T-helper 1 cell treated with Interleukin-12 subunit alpha and Interleukin-12 subunit beta and Interleukin-4 antibody, amounts not matched to agents 30 μg/mL and 1 μg/mL, for 36 hours (primary cell): ENCODE data around the gene NBEAL2.

ENCODE experiments used
- H3K27ac Mint-ChIP-seq: one replicate; pipeline ENCODE4 v1.8.0; 2021; ENCODE audit warnings: mild to moderate bottlenecking, mixed read lengths
- H3K27me3 Mint-ChIP-seq: one replicate; pipeline ENCODE4 v1.8.0; 2021; ENCODE audit warnings: low read depth, mixed read lengths
- H3K36me3 Mint-ChIP-seq: one replicate; pipeline ENCODE4 v1.8.0; 2021; ENCODE audit warnings: low read depth, mixed read lengths
- H3K4me1 Mint-ChIP-seq: one replicate; pipeline ENCODE4 v1.8.0; 2021; ENCODE audit warnings: low read depth, mixed read lengths
- H3K4me3 Mint-ChIP-seq: one replicate; pipeline ENCODE4 v1.8.0; 2021; ENCODE audit warnings: mild to moderate bottlenecking, moderate library complexity, mixed read lengths
- H3K9me3 Mint-ChIP-seq: one replicate; pipeline ENCODE4 v1.8.0; 2021; ENCODE audit warnings: mixed read lengths

NBEAL2 gene

DNA sequence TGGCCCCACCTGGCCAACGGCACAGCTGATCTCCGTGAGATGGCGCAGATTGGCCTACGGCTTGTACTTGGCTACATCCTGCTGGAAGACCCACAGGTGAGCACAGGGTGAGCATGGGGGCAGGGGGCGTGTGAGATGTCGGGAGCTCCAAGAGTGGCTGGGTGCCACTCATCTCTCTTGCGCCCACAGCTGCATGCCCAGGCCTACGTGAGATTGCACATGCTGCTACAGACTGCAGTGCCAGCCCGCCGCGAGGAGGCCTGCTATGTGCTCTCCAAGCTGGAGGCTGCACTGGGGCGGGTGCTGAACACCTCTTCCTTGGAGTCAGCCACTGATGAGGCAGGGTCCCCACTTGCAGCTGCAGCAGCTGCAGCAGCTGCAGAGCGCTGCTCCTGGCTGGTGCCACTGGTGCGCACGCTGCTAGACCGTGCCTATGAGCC is 22.3 kb downstream of the NBEAL2 start:
- H3K9me3 Mint-ChIP-seq: no peaks in the 10 kb centered on the region
- peaks cover 10% of the 10 kb centered on the region for H3K4me1 Mint-ChIP-seq
- no peaks in the 10 kb centered on the region for H3K27me3 Mint-ChIP-seq
- peaks cover 51% of the 10 kb centered on the region for H3K36me3 Mint-ChIP-seq
- no peak overlapping the region for H3K4me3 Mint-ChIP-seq
- H3K27ac Mint-ChIP-seq: no peak overlapping the region

DNA sequence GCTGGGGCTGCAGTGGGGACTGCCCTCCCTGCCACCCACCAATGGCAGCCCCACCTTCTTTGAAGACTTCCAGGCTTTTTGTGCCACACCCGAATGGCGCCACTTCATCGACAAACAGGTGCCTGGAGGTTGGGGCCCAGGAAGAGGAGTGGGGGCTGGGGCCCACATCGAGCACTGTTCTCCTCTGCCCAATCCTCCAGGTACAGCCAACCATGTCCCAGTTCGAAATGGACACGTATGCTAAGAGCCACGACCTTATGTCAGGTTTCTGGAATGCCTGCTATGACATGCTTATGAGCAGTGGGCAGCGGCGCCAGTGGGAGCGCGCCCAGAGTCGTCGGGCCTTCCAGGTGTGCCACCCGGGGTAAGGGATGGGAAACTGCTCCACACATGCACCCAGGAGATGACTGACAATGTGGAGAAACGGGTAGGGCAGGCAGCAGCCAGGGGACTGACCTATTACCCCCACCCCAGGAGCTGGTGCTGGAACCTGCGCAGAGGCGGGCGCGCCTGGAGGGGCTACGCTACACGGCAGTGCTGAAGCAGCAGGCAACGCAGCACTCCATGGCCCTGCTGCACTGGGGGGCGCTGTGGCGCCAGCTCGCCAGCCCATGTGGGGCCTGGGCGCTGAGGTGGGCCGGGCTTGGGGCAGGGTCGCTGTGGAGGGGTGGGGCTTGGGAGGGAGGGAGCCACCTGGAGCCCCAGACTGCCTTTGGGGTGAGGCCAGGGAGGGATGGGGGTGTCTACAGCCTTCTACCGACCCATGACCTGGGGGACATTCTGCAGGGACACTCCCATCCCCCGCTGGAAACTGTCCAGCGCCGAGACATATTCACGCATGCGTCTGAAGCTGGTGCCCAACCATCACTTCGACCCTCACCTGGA is 22.9 kb downstream of the NBEAL2 start:
- Mint-ChIP-seq H3K4me3 (no peak overlapping the region), H3K36me3 (peaks cover 49% of the 10 kb centered on the region), H3K27me3 (no peaks in the 10 kb centered on the region), H3K4me1 (peaks cover 8% of the 10 kb centered on the region), H3K27ac (no peak overlapping the region), H3K9me3 (no peaks in the 10 kb centered on the region)

- Mint-ChIP-seq H3K27me3 (no peaks in the 10 kb centered on the region), H3K36me3 (peaks cover 49% of the 10 kb centered on the region), H3K4me1 (peaks cover 8% of the 10 kb centered on the region), H3K9me3 (no peaks in the 10 kb centered on the region), H3K4me3 (no peak overlapping the region), H3K27ac (no peak overlapping the region)
Measured at GRCh38 chr3:47003056-47003410, 23.6 kb downstream of the NBEAL2 start.

GRCh38 chr3:47003461-47004368 is 24.2 kb downstream of the NBEAL2 start:
- H3K36me3 Mint-ChIP-seq: peaks cover 44% of the 10 kb centered on the region
- H3K27ac Mint-ChIP-seq: no peak overlapping the region
- no peaks in the 10 kb centered on the region for H3K9me3 Mint-ChIP-seq
- peaks cover 7% of the 10 kb centered on the region for H3K4me1 Mint-ChIP-seq
- H3K27me3 Mint-ChIP-seq: no peaks in the 10 kb centered on the region
- no peak overlapping the region for H3K4me3 Mint-ChIP-seq

DNA sequence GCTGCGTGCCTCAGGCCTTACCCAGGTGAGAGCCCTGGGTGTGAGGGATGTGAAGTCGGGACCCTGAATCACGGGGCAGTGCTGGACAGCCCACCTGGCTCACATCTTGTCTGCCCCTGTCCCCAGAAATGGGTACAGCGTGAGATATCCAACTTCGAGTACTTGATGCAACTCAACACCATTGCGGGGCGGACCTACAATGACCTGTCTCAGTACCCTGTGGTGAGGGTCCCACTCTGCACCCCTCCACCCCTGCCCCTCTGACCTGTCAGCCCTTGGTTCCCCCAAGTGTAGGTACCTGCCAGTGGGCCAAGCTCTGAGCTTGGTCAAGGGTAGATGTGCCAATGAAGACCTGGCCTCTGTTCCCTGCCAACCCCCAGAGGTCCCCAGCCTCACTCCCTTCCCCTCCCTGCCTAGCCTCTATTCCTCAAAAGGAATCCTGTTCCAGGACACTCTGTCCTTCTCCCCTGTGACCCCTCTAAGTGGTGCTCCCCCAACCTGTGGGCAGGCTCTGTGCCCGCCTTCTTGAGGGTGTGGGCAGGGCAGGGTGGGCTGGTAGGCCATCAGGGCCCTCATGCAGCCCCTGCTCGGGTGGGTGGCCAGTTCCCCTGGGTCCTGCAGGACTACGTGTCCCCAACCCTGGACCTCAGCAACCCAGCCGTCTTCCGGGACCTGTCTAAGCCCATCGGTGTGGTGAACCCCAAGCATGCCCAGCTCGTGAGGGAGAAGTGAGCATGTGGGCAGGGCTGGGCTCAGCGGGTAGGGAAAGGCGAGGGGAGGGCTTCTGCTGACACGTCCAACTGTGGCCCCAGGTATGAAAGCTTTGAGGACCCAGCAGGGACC is 25.1 kb downstream of the NBEAL2 start:
- no peak overlapping the region for H3K4me3 Mint-ChIP-seq
- no peak overlapping the region for H3K27ac Mint-ChIP-seq
- peaks cover 7% of the 10 kb centered on the region for H3K4me1 Mint-ChIP-seq
- H3K27me3 Mint-ChIP-seq: no peaks in the 10 kb centered on the region
- H3K36me3 Mint-ChIP-seq: peaks cover 44% of the 10 kb centered on the region
- H3K9me3 Mint-ChIP-seq: no peaks in the 10 kb centered on the region

DNA sequence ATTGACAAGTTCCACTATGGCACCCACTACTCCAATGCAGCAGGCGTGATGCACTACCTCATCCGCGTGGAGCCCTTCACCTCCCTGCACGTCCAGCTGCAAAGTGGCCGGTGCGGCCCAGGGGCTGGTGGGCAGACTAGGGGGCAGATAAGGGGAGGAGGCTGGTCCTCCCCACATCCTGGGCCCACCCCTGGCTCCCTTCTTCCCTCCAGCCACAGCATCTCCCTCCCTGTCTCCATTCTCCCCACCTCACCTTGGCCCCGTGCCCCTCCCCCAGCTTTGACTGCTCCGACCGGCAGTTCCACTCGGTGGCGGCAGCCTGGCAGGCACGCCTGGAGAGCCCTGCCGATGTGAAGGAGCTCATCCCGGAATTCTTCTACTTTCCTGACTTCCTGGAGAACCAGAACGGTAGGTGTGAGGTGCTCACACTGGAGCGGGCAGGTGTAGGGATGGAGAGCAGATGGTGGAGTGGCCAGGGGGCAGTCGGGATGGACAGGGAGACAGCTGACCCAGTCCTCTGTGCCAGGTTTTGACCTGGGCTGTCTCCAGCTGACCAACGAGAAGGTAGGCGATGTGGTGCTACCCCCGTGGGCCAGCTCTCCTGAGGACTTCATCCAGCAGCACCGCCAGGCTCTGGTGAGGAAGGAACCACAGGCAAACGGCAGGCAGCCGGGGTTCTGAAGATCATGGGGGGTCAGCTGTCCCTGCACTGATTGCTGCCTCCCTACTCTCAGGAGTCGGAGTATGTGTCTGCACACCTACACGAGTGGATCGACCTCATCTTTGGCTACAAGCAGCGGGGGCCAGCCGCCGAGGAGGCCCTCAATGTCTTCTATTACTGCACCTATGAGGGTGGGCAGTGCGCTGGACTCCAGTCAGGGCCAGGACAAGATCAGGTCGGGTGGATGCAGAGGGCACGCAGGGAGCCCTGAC is 26.0 kb downstream of the NBEAL2 start:
- no peaks in the 10 kb centered on the region for H3K27me3 Mint-ChIP-seq
- peaks cover 42% of the 10 kb centered on the region for H3K36me3 Mint-ChIP-seq

DNA sequence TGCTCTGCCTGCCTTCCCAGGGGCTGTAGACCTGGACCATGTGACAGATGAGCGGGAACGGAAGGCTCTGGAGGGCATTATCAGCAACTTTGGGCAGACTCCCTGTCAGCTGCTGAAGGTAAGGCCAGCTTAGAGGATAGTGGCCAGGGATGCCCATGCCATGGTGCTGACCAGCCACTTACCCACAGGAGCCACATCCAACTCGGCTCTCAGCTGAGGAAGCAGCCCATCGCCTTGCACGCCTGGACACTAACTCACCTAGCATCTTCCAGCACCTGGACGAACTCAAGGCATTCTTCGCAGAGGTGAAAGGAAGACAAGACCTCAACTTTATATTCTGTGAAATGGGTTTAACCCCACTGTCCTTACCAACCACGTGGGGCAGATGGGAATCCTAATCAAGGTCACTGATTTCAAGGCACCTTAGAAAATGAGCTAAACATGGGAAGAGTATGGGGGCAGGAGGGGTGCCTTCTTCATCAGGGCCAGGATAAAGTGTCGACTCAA is 26.7 kb downstream of the NBEAL2 start:
- Mint-ChIP-seq H3K9me3 (no peaks in the 10 kb centered on the region), H3K4me3 (no peak overlapping the region), H3K4me1 (peaks cover 5% of the 10 kb centered on the region), H3K27ac (no peak overlapping the region), H3K27me3 (no peaks in the 10 kb centered on the region), H3K36me3 (peaks cover 41% of the 10 kb centered on the region)

More for the DNA sequence above, 26.0 kb downstream of the NBEAL2 start:
- Mint-ChIP-seq H3K4me3 (no peak overlapping the region), H3K27ac (no peak overlapping the region), H3K9me3 (no peaks in the 10 kb centered on the region), H3K4me1 (peaks cover 7% of the 10 kb centered on the region)

- peaks cover 11% of the 10 kb centered on the region for H3K4me1 Mint-ChIP-seq
- no peak overlapping the region for H3K27ac Mint-ChIP-seq
- no peaks in the 10 kb centered on the region for H3K27me3 Mint-ChIP-seq
- H3K36me3 Mint-ChIP-seq: peaks cover 45% of the 10 kb centered on the region
- H3K4me3 Mint-ChIP-seq: no peak overlapping the region
- H3K9me3 Mint-ChIP-seq: no peaks in the 10 kb centered on the region
Measured at GRCh38 chr3:47007001-47007400, 27.5 kb downstream of the NBEAL2 start.

DNA sequence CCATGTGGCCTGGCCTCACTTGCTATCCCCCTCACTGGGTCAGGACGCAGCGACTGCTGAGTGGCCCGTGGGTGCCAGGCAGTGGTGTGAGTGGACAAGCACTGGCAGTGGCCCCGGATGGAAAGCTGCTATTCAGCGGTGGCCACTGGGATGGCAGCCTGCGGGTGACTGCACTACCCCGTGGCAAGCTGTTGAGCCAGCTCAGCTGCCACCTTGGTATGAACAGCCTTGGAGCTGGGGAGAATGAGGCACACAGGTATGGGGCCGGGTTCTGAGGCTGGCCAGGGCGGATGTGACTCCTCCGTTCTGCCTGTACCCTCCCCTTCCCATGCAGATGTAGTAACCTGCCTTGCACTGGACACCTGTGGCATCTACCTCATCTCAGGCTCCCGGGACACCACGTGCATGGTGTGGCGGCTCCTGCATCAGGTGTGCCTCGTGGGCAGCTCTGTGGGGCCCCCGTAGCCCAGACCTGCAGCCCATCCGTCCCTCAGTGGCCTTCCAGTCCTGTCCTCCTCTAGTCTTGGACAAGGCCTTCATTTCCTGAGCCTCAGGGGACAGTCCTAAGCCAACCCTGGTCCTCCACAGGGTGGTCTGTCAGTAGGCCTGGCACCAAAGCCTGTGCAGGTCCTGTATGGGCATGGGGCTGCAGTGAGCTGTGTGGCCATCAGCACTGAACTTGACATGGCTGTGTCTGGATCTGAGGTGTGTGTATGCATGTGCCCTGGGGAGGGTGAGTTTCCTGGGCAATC is 28.2 kb downstream of the NBEAL2 start:
- Mint-ChIP-seq H3K4me3 (no peak overlapping the region), H3K27me3 (no peaks in the 10 kb centered on the region), H3K36me3 (peaks cover 40% of the 10 kb centered on the region), H3K27ac (no peak overlapping the region), H3K4me1 (peaks cover 10% of the 10 kb centered on the region), H3K9me3 (no peaks in the 10 kb centered on the region)

DNA sequence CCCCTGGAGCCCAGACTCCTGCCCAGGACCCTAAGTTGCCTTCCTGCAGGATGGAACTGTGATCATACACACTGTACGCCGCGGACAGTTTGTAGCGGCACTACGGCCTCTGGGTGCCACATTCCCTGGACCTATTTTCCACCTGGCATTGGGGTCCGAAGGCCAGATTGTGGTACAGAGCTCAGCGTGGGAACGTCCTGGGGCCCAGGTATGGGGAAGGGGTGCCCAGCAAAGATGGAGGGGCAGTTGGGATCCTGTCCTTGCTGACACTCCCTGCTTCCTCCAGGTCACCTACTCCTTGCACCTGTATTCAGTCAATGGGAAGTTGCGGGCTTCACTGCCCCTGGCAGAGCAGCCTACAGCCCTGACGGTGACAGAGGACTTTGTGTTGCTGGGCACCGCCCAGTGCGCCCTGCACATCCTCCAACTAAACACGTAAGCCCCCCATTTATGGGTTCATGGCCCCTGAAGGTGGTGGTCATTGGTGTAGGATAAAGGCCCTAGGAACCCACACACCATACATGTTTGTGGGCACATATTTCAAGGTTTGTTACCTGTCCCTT is 28.8 kb downstream of the NBEAL2 start:
- no peak overlapping the region for H3K4me3 Mint-ChIP-seq
- no peaks in the 10 kb centered on the region for H3K9me3 Mint-ChIP-seq
- H3K4me1 Mint-ChIP-seq: peaks cover 10% of the 10 kb centered on the region
- no peak overlapping the region for H3K27ac Mint-ChIP-seq
- peaks cover 36% of the 10 kb centered on the region for H3K36me3 Mint-ChIP-seq
- no peaks in the 10 kb centered on the region for H3K27me3 Mint-ChIP-seq

- Mint-ChIP-seq H3K36me3 (peaks cover 35% of the 10 kb centered on the region), H3K27ac (no peak overlapping the region), H3K27me3 (no peaks in the 10 kb centered on the region), H3K4me1 (peaks cover 10% of the 10 kb centered on the region), H3K9me3 (no peaks in the 10 kb centered on the region), H3K4me3 (no peak overlapping the region)
Measured at GRCh38 chr3:47008851-47009224, 29.4 kb downstream of the NBEAL2 start.

GRCh38 chr3:47009225-47010110 is 30.0 kb downstream of the NBEAL2 start:
- peak overlapping the region; percentile 31 for H3K27ac Mint-ChIP-seq
- no peak overlapping the region for H3K4me3 Mint-ChIP-seq
- peaks cover 10% of the 10 kb centered on the region for H3K4me1 Mint-ChIP-seq
- no peaks in the 10 kb centered on the region for H3K9me3 Mint-ChIP-seq
- peaks cover 37% of the 10 kb centered on the region for H3K36me3 Mint-ChIP-seq
- H3K27me3 Mint-ChIP-seq: no peaks in the 10 kb centered on the region
